Tibial artery (tissue), 4 donors: ENCODE data around the gene NFIA.

Experiments
- DNase-seq, 2 donors: peaks; one replicate each; pipeline ENCODE4 v3.0.0-alpha.2; 2019
- H3K27ac ChIP-seq, 2 donors: fragments of 200-600 bp; sonication (generic) in 1 of 2; 1 replicate in 1 of 2; 2 replicates in 1 of 2; pipeline ENCODE4 v1.5.1; 2018 to 2019; ENCODE audit warnings: mild to moderate bottlenecking in 1 of 2
- H3K27me3 ChIP-seq, 2 donors: fragments of 200-600 bp; sonication (generic) in 1 of 2; one replicate each; pipeline versions ENCODE4 v1.5.1 to v1.6.0; 2016 to 2019
- H3K36me3 ChIP-seq, 3 donors: fragments of 200-600 bp; sonication (generic) in 2 of 3; one replicate each; pipeline ENCODE4 v1.5.1; 2016 to 2019; ENCODE audit warnings: mild to moderate bottlenecking in 2 of 3
- H3K4me1 ChIP-seq, 4 donors: fragments of 200-600 bp; sonication (generic) in 2 of 4; 1 replicate in 3 of 4; 2 replicates in 1 of 4; pipeline ENCODE4 v1.5.1; 2016 to 2019
- H3K4me3 ChIP-seq, 2 donors: fragments of 200-600 bp; sonication (generic) in 1 of 2; 1 replicate in 1 of 2; 2 replicates in 1 of 2; pipeline ENCODE4 v1.5.1; 2018 to 2019; ENCODE audit warnings: mild to moderate bottlenecking in 2 of 2
- H3K9me3 ChIP-seq, 3 donors: fragments of 200-600 bp; sonication (generic) in 1 of 3; one replicate each; pipeline ENCODE4 v1.5.1; 2016 to 2019
- CTCF ChIP-seq, 2 experiments: fragments of 200-600 bp in 1 of 2; fragments of 450-650 bp in 1 of 2; IDR thresholded peaks; one replicate each; pipeline ENCODE4 v1.5.1; 2017 to 2019; ENCODE audit warnings: antibody characterized with exemption in 2 of 2, mild to moderate bottlenecking in 1 of 2, moderate library complexity in 1 of 2
- intact Hi-C: fragments of 100-400 bp; cut with DNase I; formaldehyde crosslinking; loops from one replicate; pipeline ENCODE4 v1.15.0; 2023; ENCODE audit warnings: low total_unique reads

The NFIA gene

GRCh38 chr1:61446531-61446991 lies 364.2 kb downstream of the NFIA start:
- no peak for TF ChIP-seq CTCF (IDR thresholded peaks at IDR 0.05)
- Histone ChIP-seq H3K27me3 (no peaks in the 10 kb centered on the region), H3K4me1 (peaks cover 0 to 86% (median 53%) of the 10 kb centered on the region in 4 donors), H3K36me3 (no peaks in the 10 kb centered on the region), H3K9me3 (no peaks in the 10 kb centered on the region), H3K27ac (peak overlapping the region; percentile 33 to 88), H3K4me3 (no peak overlapping the region)
- intact Hi-C loops, result no loop called here
- no peak for DNase-seq

GRCh38 chr1:61447106-61447967 lies 365.0 kb downstream of the NFIA start:
- Histone ChIP-seq H3K27ac (peak overlapping the region; percentile 88 to 93), H3K36me3 (no peaks in the 10 kb centered on the region), H3K27me3 (no peaks in the 10 kb centered on the region), H3K4me1 (peaks cover 0 to 93% (median 58%) of the 10 kb centered on the region in 4 donors), H3K4me3 (no peak overlapping the region), H3K9me3 (no peaks in the 10 kb centered on the region)
- TF ChIP-seq CTCF (IDR thresholded peaks at IDR 0.05), result no peak
- no peak for DNase-seq
- intact Hi-C loops, result no loop called here

- peak overlapping the region; percentile 88 to 93 for H3K27ac ChIP-seq
- no peak for DNase-seq
- H3K4me3 ChIP-seq, result no peak overlapping the region
- intact Hi-C loops, result no loop called here
- TF ChIP-seq CTCF (IDR thresholded peaks at IDR 0.05), result no peak
- no peaks in the 10 kb centered on the region for H3K36me3 ChIP-seq
- H3K9me3 ChIP-seq, result no peaks in the 10 kb centered on the region
- H3K27me3 ChIP-seq, result no peaks in the 10 kb centered on the region
- peaks cover 0 to 93% (median 65%) of the 10 kb centered on the region in 4 donors for H3K4me1 ChIP-seq
These were observed 365.6 kb downstream of the NFIA start for GRCh38 chr1:61447968-61448430.

GRCh38 chr1:61448914-61449313 lies 366.6 kb downstream of the NFIA start:
- no peaks in the 10 kb centered on the region for H3K36me3 ChIP-seq
- H3K4me3 ChIP-seq, result no peak overlapping the region
- TF ChIP-seq CTCF (IDR thresholded peaks at IDR 0.05), result peak in 1 of 2 experiments; percentile 13
- H3K27ac ChIP-seq, result peak overlapping the region; percentile 88 to 93
- no peaks in the 10 kb centered on the region for H3K9me3 ChIP-seq
- peak; percentile 92 to 98 for DNase-seq
- peaks cover 0 to 92% (median 68%) of the 10 kb centered on the region in 4 donors for H3K4me1 ChIP-seq
- no peaks in the 10 kb centered on the region for H3K27me3 ChIP-seq
- intact Hi-C loops, result no loop called here

- peak; percentile 44 to 81 for DNase-seq
- intact Hi-C loops, result no loop called here
- peaks cover 0 to 92% (median 69%) of the 10 kb centered on the region in 4 donors for H3K4me1 ChIP-seq
- H3K4me3 ChIP-seq, result no peak overlapping the region
- no peak for TF ChIP-seq CTCF (IDR thresholded peaks at IDR 0.05)
- peak overlapping the region; percentile 88 to 93 for H3K27ac ChIP-seq
- no peaks in the 10 kb centered on the region for H3K9me3 ChIP-seq
- H3K36me3 ChIP-seq, result no peaks in the 10 kb centered on the region
- H3K27me3 ChIP-seq, result no peaks in the 10 kb centered on the region
These were observed 367.0 kb downstream of the NFIA start for GRCh38 chr1:61449410-61449809.
